Subcutaneous abdominal adipose tissue (tissue), 5 donors: ENCODE results near the gene KCNH2.

Experiments
- H3K27ac ChIP-seq: one replicate; pipeline ENCODE4 v1.7.0; 2013; ENCODE audit warnings: low read depth, mild to moderate bottlenecking, inconsistent platforms, low read length, moderate library complexity
- H3K27me3 ChIP-seq, 5 donors: one replicate each; pipeline ENCODE4 v1.7.0; 2013; ENCODE audit warnings: low read length in 5 of 5, inconsistent platforms in 1 of 5; ENCODE audit not compliant: control insufficient read depth in 5 of 5, insufficient read depth in 4 of 5
- H3K36me3 ChIP-seq, 5 donors: one replicate each; pipeline ENCODE4 v1.7.0; 2013; ENCODE audit warnings: low read length in 5 of 5; ENCODE audit not compliant: control insufficient read depth in 5 of 5, insufficient read depth in 5 of 5
- H3K4me1 ChIP-seq, 5 donors: one replicate each; pipeline ENCODE4 v1.7.0; 2013; ENCODE audit warnings: low read length in 5 of 5, mild to moderate bottlenecking in 3 of 5, moderate library complexity in 1 of 5; ENCODE audit not compliant: control insufficient read depth in 5 of 5, insufficient read depth in 5 of 5
- H3K4me3 ChIP-seq, 5 donors: one replicate each; pipeline ENCODE4 v1.7.0; 2013; ENCODE audit warnings: low read length in 5 of 5, low read depth in 1 of 5
- H3K9ac ChIP-seq, 5 donors: one replicate each; pipeline ENCODE4 v1.7.0; 2013; ENCODE audit warnings: low read length in 5 of 5, mild to moderate bottlenecking in 4 of 5, moderate library complexity in 3 of 5
- H3K9me3 ChIP-seq, 5 donors: one replicate each; pipeline ENCODE4 v1.7.0; 2013; ENCODE audit warnings: low read length in 5 of 5; ENCODE audit not compliant: control insufficient read depth in 5 of 5
- donor health status: healthy.
- donor health status: healthy.
- donor health status: healthy.
- donor health status: healthy.
- donor health status: healthy.

The KCNH2 gene

DNA sequence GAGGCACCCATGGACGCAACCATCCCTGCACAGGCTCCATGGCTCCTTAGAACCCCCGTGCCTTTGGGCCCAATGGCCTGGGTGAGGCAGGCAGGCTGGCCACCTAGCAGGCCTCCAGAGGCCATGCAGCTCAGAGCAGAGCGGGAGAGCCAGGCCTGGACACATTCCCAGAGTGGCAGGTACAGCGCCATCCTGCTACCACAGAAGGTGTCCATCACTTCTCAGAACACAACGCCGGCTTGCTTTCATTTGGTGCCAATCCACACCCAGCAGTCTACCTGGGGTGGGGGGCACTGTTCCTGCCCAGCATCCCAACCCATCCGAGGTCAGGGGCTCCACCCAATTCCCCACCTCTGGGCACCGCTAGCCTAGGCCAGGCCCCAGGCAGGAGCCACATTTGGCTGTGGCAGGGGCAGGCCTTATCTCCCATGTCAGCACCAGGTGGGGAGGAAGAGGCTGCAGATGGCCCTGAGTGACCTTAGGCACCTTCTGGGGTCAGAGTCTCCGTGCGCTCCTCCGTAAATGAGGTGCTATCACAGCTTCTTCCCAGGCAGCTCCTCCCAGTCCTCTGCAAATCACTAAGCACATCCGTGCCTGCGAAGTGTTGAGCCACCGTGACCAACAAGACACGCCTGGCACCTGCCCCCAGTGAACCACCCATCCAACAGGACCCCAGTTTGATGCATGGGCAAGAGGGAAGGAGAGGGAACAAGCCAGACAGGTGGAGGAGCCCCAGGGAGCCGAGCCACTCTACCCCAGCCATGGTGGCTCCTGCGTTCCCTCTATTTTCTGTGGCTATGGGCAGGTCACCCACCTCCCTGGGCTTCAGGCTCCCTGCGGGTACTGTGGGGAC lies 14.2 kb downstream of the KCNH2 start:
- peaks cover 0 to 11% (median 4%) of the 10 kb centered on the region in 5 donors for H3K4me1 ChIP-seq
- H3K9ac ChIP-seq: no peak overlapping the region
- no peaks in the 10 kb centered on the region for H3K9me3 ChIP-seq
- no peak overlapping the region for H3K27ac ChIP-seq
- H3K4me3 ChIP-seq: no peak overlapping the region
- H3K36me3 ChIP-seq: no peaks in the 10 kb centered on the region
- peaks cover 3 to 50% (median 45%) of the 10 kb centered on the region in 5 donors for H3K27me3 ChIP-seq

DNA sequence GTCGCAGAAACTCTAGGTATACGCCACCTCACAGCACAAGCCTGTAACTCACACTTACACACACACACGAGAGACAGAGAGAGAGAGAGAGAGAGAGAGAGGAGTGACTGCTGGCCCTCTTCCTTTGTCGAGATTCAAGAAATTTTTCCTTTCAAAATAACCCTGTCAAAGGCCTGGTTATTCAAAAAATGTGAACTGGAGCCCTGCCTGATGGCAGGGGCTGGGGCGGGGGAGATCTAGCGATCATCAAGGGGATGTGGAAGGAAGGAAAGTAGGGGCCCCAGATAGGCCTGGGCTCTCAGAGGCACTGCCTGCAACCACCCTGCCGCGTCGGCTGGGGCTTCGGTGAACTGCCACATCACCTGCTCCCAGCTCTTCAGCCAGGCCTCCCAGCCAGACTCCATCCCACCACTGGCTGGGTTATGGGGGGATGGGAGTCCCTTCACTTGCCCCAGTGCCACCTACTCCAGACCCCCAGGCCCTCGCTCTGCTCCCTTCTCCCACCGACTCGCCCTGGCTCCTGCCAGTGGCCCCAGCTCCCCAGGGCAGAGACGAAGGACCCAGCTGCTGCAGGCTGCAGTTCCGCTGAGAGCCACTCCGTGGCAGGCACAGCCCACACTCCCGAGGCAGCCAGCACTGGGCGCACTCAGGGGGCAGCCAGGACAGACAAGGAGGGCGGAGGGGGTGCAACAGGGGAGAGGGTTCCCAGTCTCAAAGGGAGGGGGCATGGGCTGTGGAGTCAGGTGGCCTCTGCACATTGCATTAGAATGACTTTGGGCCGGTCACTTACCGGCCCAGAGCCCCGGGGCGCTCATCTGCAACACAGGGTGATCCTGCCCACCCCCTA lies 15.3 kb downstream of the KCNH2 start:
- Histone ChIP-seq H3K9me3 (no peaks in the 10 kb centered on the region), H3K27ac (no peak overlapping the region), H3K36me3 (no peaks in the 10 kb centered on the region), H3K27me3 (peaks cover 14 to 54% (median 45%) of the 10 kb centered on the region in 5 donors), H3K4me3 (no peak overlapping the region), H3K4me1 (peaks cover 0 to 11% (median 4%) of the 10 kb centered on the region in 5 donors), H3K9ac (no peak overlapping the region)

GRCh38 chr7:150962290-150962552 lies 15.9 kb downstream of the KCNH2 start:
- Histone ChIP-seq H3K9ac (no peak overlapping the region), H3K27me3 (peaks cover 17 to 58% (median 50%) of the 10 kb centered on the region in 5 donors), H3K27ac (no peak overlapping the region), H3K4me3 (no peak overlapping the region), H3K4me1 (peaks cover 0 to 15% (median 4%) of the 10 kb centered on the region in 5 donors), H3K9me3 (no peaks in the 10 kb centered on the region), H3K36me3 (no peaks in the 10 kb centered on the region)

DNA sequence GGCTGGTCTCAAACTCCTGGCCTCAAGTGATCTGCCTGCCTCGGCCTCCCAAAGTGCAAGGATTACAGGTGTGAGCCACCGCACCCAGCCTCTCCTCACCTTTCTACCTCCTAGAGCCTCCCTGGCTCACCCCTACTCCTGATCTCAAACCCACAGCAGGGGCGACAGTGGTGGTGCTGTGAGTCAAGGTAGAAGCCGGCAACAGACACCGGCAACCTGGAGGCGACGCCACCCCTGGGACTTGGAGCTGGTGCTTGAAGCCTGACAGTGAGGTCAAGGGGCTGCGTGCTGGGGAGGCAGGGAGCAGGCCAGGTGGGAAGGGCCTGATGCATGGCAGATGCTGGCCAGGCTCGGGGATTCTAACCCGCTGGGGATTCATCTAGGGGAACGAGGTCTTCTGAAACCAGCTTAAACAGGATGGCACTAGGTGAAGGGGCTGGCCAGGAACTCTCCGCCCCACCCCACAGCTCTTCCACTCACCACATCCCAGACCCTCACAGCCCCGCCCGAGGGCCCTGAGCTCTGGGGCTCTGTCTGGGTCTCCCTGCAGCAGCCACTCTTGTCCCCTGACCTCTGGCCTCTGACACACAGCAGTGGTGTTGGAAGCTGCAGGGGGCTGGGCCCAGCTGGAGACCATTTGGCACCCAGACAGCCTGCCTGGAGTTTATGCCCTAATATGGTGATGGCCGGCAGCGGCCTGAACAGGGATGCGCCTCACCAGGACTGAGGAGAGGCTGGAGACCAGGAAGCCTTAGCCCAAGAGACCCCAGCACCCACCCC lies 16.4 kb downstream of the KCNH2 start:
- no peak overlapping the region for H3K4me3 ChIP-seq
- H3K27ac ChIP-seq: no peak overlapping the region
- H3K27me3 ChIP-seq: peaks cover 20 to 62% (median 55%) of the 10 kb centered on the region in 5 donors
- no peaks in the 10 kb centered on the region for H3K9me3 ChIP-seq
- H3K4me1 ChIP-seq: peaks cover 0 to 15% (median 4%) of the 10 kb centered on the region in 5 donors
- H3K9ac ChIP-seq: no peak overlapping the region
- H3K36me3 ChIP-seq: no peaks in the 10 kb centered on the region

DNA sequence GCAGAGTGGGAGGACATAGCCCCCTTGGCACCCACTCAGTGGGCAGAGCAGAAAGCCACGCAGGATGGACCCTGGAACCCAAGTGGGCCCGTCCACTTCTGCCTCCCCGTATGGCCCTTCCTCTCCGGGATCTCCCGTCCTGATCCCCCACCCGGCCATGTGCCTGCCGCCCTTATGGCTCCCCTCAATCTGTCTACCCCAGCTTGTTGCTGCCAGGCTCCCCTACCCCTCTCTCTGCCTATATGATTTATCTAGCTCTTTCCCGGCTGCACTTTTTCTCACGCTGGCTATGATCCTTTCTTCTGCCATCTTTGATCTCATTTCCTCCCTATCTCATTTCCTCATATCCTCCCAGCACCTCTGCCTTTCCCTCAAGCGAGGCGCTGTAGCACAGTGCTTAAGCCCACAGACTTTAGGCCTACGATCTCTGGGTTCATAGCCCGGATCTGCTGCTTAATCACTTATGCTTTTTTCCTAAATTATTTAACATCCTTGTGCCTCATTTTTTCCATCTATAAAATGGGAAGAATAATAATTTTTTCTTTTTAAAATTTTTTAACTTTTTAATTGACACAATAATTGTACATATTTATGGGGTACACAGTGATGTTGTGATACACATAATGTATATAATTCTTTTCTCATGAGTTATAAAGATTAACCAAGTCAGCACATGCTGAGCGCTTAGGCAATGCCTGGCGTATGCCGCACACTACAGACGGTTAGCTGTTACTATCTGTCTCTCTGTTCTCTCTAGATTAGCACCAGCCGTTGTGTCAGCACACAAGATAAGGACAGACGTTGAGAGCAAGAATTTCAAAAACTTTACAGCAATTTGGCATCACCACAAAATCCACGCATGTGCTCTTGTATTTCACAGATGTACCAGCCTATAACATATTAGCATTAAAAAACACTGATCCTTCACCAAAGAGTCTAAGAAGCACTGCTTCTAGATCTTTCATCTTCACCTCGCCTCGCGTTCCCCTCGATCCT lies 18.1 kb downstream of the KCNH2 start:
- Histone ChIP-seq H3K27ac (no peak overlapping the region), H3K27me3 (peaks cover 31 to 66% (median 57%) of the 10 kb centered on the region in 5 donors), H3K36me3 (no peaks in the 10 kb centered on the region), H3K4me1 (peaks cover 0 to 15% (median 10%) of the 10 kb centered on the region in 5 donors), H3K4me3 (no peak overlapping the region), H3K9me3 (no peaks in the 10 kb centered on the region), H3K9ac (no peak overlapping the region)

GRCh38 chr7:150959081-150959480 lies 19.0 kb downstream of the KCNH2 start:
- no peaks in the 10 kb centered on the region for H3K9me3 ChIP-seq
- H3K27ac ChIP-seq: no peak overlapping the region
- H3K36me3 ChIP-seq: no peaks in the 10 kb centered on the region
- peaks cover 0 to 9% (median 7%) of the 10 kb centered on the region in 5 donors for H3K4me1 ChIP-seq
- H3K9ac ChIP-seq: no peak overlapping the region
- peaks cover 41 to 66% (median 57%) of the 10 kb centered on the region in 5 donors for H3K27me3 ChIP-seq
- no peak overlapping the region for H3K4me3 ChIP-seq

- peaks cover 44 to 66% (median 53%) of the 10 kb centered on the region in 5 donors for H3K27me3 ChIP-seq
- no peak overlapping the region for H3K27ac ChIP-seq
- H3K9ac ChIP-seq: no peak overlapping the region
- no peak overlapping the region for H3K4me3 ChIP-seq
- no peaks in the 10 kb centered on the region for H3K9me3 ChIP-seq
- peaks cover 0 to 9% (median 7%) of the 10 kb centered on the region in 5 donors for H3K4me1 ChIP-seq
- H3K36me3 ChIP-seq: no peaks in the 10 kb centered on the region
Observed at GRCh38 chr7:150958597-150958996, 19.5 kb downstream of the KCNH2 start.

DNA sequence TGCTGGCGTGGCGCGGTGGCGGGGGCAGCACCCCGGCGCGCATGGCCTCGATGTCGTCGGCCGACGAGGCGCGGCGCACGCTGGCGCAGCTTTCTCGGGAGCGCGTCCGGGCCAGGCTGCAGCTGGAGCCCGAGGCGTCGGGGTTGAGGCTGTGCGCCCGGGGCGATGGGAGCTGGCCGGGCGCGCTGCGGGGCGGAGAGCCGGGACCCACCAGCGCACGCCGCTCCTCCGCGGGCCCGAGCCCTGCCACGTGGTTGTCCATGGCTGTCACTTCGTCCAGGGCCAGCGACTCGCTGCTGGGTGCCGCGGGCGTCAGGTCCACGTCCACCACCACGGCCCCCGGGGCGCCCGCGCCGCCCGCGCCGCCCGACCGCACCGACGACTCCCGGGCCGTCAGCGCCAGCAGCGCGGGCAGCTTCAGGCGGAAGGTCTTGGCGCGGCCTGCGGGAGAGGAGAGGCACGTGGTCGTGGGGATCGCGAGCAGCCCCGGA lies 20.0 kb downstream of the KCNH2 start:
- Histone ChIP-seq H3K27ac (no peak overlapping the region), H3K4me3 (no peak overlapping the region), H3K36me3 (no peaks in the 10 kb centered on the region), H3K27me3 (peaks cover 44 to 71% (median 56%) of the 10 kb centered on the region in 5 donors), H3K9me3 (no peaks in the 10 kb centered on the region), H3K4me1 (peaks cover 0 to 9% (median 7%) of the 10 kb centered on the region in 5 donors), H3K9ac (no peak overlapping the region)
